K562 (cell line): Measurements from ENCODE around the gene INCA1. TPM values are rescaled to one million over a fixed set of nuclear protein-coding genes. Genes with fewer than 3 reads are reported as not detected.

Experiments
- CBX1 ChIP-seq: sonication (generic); IDR thresholded peaks from 2 replicates; pipeline ENCODE4 v1.6.1; 2016; ENCODE audit warnings: antibody characterized with exemption, low read depth, mild to moderate bottlenecking
- FOXP4 ChIP-seq: sonication (generic); formaldehyde crosslinking; IDR thresholded peaks from 2 replicates; pipeline ENCODE4 v1.8.0; 2022; ENCODE audit warnings: mild to moderate bottlenecking, missing genetic modification reagents, borderline replicate concordance
- GTF2B ChIP-seq: IDR thresholded peaks from 2 replicates; pipeline ENCODE4 v1.6.1; 2011; ENCODE audit not compliant: insufficient read length; ENCODE audit errors: extremely low read depth
- HOMEZ ChIP-seq: fragments of 250-450 bp; sonication (Bioruptor Pico); IDR thresholded peaks from 2 replicates; pipeline ENCODE4 v1.4.0; 2020; ENCODE audit warnings: mild to moderate bottlenecking, moderate library complexity
- MAFG ChIP-seq: fragments of 450-650 bp; conservative IDR thresholded peaks from 2 replicates; pipeline ENCODE4 v1.6.1; 2016; ENCODE audit warnings: missing genetic modification characterization, missing compliant biosample characterization
- MEF2A ChIP-seq: IDR thresholded peaks from 2 replicates; pipeline ENCODE4 v1.6.1; 2011; ENCODE audit warnings: low read depth, mild to moderate bottlenecking, low read length, moderate library complexity; ENCODE audit not compliant: control insufficient read depth
- MYC ChIP-seq, 2 experiments: fragments of 250-450 bp in 1 of 2; sonication (Bioruptor Pico) in 1 of 2; IDR thresholded peaks; 2 replicates each; pipeline versions ENCODE4 v1.5.1 to v1.6.1; 2012 to 2021; ENCODE audit warnings: low read depth in 2 of 2, borderline replicate concordance in 1 of 2, improper control_type of control experiment in 1 of 2, low read length in 1 of 2, mild to moderate bottlenecking in 1 of 2, moderate library complexity in 1 of 2
- RBM34 ChIP-seq: fragments of 200-400 bp; formaldehyde crosslinking; IDR thresholded peaks from 2 replicates; pipeline ENCODE4 v1.6.1; 2018; ENCODE audit warnings: low read length, borderline replicate concordance; ENCODE audit not compliant: insufficient read depth
- SP2 ChIP-seq: IDR thresholded peaks from 2 replicates; pipeline ENCODE4 v1.6.1; 2011; ENCODE audit warnings: mild to moderate bottlenecking, low read depth, low read length, moderate library complexity; ENCODE audit not compliant: poor library complexity, severe bottlenecking; ENCODE audit errors: extremely low read depth
- XRCC3 ChIP-seq: fragments of 450-650 bp; IDR thresholded peaks from 2 replicates; pipeline ENCODE4 v1.6.1; 2017; ENCODE audit warnings: mild to moderate bottlenecking, moderate library complexity
- ZFPM2 ChIP-seq: fragments of 250-450 bp; sonication (Bioruptor Pico); IDR thresholded peaks from 2 replicates; pipeline ENCODE4 v1.5.1; 2022; ENCODE audit warnings: mild to moderate bottlenecking
- ZNF146 ChIP-seq: IDR thresholded peaks from one replicate; pipeline ENCODE4 v1.6.1; 2018; ENCODE audit warnings: missing compliant biosample characterization; ENCODE audit not compliant: unreplicated experiment
- ZNF232 ChIP-seq: sonication (generic); formaldehyde crosslinking; IDR thresholded peaks from 2 replicates; pipeline ENCODE4 v1.8.0; 2022; ENCODE audit warnings: mild to moderate bottlenecking, missing genetic modification reagents
- ZNF282 ChIP-seq: sonication (generic); formaldehyde crosslinking; IDR thresholded peaks from 2 replicates; pipeline ENCODE4 v1.8.1; 2023; ENCODE audit warnings: missing genetic modification reagents
- ZNF586 ChIP-seq: fragments of 450-650 bp; formaldehyde crosslinking; conservative IDR thresholded peaks from 2 replicates; pipeline ENCODE4 v1.4.0; 2020; ENCODE audit warnings: mild to moderate bottlenecking, moderate library complexity
- ZNF609 ChIP-seq: sonication (generic); formaldehyde crosslinking; IDR thresholded peaks from 2 replicates; pipeline ENCODE4 v1.8.1; 2023; ENCODE audit warnings: missing genetic modification reagents, mild to moderate bottlenecking, borderline replicate concordance
- polyA plus RNA-seq, 8 experiments: library from polyadenylated mRNA; depleted of rRNA in 4 of 8; stranded (reverse) in 5 of 8; unstranded in 3 of 8; fragments of >200 nt; fragmentation: Nextera tagmentation in 2 of 8; fragmentation: Illumina TruSeq in 1 of 8; extraction: Ambion mirVana in 2 of 8; extraction: Trizol in 1 of 8; gene quantifications; 2 replicates each; pipeline versions ENCODE4 v1.2.1 to v1.2.3, GENCODE V29; 2011 to 2014; ENCODE audit warnings: inconsistent platforms in 1 of 8, missing spikeins in 1 of 8
- total RNA-seq, 7 experiments: library from RNA; depleted of rRNA in 6 of 7; stranded (reverse); fragments of >200 nt in 6 of 7; fragmentation: Illumina TruSeq in 2 of 7; extraction: Trizol in 2 of 7; gene quantifications; 2 replicates each; pipeline versions ENCODE4 v1.2.1 to v1.2.3, GENCODE V29; 2011 to 2021; ENCODE audit warnings: low replicate concordance in 1 of 7

The INCA1 gene
- total and polyA plus RNA-seq, 9 of the 15 experiments (the other 6 are each of a cell fraction or from before 2014, with no cell fraction given) = 0.08 to 0.50 (median 0.13) TPM; not detected in 4

- no peak for TF ChIP-seq RBM34
- TF ChIP-seq SP2 = no peak
- no peak for TF ChIP-seq ZNF609 (CRISPR knock-in tag)
- TF ChIP-seq ZNF282 (CRISPR knock-in tag) = no peak
- no peak; the same call in 1 of the 2 replicates for TF ChIP-seq CBX1
- TF ChIP-seq ZNF586 (CRISPR knock-in tag) = peak; percentile 11; the same call in 1 of the 2 replicates
- TF ChIP-seq ZNF232 (CRISPR knock-in tag) = no peak
- TF ChIP-seq MYC (IDR thresholded peaks at IDR 0.05; ENCODE audit: low read depth, low read length) = peak; percentile 24; the same call in 1 of the 2 replicates
- TF ChIP-seq MYC (CRISPR knock-in tag; IDR thresholded peaks at IDR 0.05; ENCODE audit: borderline replicate concordance, low read depth) = no peak
- TF ChIP-seq ZNF146 (CRISPR knock-in tag) = no peak
- no peak for TF ChIP-seq MEF2A
- TF ChIP-seq MAFG (tag) = no peak
- TF ChIP-seq GTF2B = no peak
- TF ChIP-seq FOXP4 = no peak
- TF ChIP-seq ZFPM2 (CRISPR knock-in tag) = no peak
- no peak for TF ChIP-seq XRCC3
- no peak for TF ChIP-seq HOMEZ (CRISPR knock-in tag)
Measured at GRCh38 chr17:4945176-4945943, 52.0 kb downstream of the INCA1 start (continued).
